Mononuclear cell (primary cell): Measurements from ENCODE around the gene UHRF1. TPM values are rescaled to one million over a fixed set of nuclear protein-coding genes. Genes with fewer than 3 reads are reported as not detected.
"Not testable (repeated sequence)": the region's sequence is repeated elsewhere in the genome, so short reads cannot be mapped to it uniquely, and the experiment has no call there.

Experiments
- H3K27me3 ChIP-seq: 2 replicates; pipeline ENCODE4 v1.6.0; 2011; ENCODE audit warnings: low read length, control low read depth; ENCODE audit not compliant: insufficient read depth
- H3K4me1 ChIP-seq: 2 replicates; pipeline ENCODE4 v1.5.1; 2011; ENCODE audit warnings: mild to moderate bottlenecking, low read length, control low read depth; ENCODE audit not compliant: insufficient read depth
- H3K4me3 ChIP-seq: 2 replicates; pipeline ENCODE4 v1.5.1; 2011; ENCODE audit warnings: mild to moderate bottlenecking, low read length, moderate library complexity
- H3K9me3 ChIP-seq: 2 replicates; pipeline ENCODE4 v1.5.1; 2011; ENCODE audit warnings: low read depth, mild to moderate bottlenecking, control low read depth, low read length
- total RNA-seq: library from RNA; depleted of rRNA; stranded (reverse); fragments of >200 nt; gene quantifications from one replicate; pipeline ENCODE4 v1.2.3, GENCODE V29; 2012

UHRF1 gene
- total RNA-seq: 0.21 TPM

DNA sequence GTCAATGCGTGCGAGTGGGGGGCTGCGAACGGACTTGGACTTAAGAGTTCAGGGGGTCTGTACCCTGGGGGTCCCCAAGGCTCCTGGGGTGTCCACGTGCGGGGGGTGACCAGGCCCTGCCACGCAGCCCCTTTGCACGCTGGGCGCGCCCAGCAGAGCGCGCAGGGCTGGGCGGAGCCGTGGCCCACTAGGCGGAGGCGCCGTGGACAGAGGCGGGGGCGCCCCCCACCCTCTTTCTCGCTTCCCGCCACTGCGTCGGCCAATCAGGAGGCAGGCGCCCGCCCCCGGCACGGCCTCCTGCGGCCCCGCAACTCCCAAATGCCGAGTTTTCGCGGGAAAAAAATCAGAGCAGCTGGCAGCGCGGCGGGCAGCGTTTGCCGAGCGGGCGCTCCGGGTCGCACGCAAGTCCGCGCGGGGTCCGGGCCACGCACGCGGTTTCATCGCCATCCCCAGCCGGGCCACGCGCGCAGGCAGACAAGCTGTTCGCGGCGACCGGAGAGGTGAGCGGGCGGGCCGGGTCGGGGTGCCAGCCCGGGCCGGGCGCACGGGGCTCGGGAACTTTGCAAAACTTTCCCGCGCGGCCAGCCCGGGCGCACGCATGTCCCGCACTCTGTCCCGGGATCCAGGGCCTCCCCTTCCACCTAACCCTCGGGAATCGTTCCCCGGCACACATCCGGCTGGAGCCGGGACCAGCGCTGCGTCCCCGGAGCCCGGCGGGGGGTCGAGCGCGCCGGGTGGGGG lies at the start of gene UHRF1:
TSS of gene UHRF1 (plus strand) at position 346 of the 741 bp plus-strand sequence. CDS start 1,385 bp downstream, outside the sequence.
- H3K9me3 ChIP-seq: no peaks in the 10 kb centered on the region
- peaks cover 55% of the 10 kb centered on the region for H3K4me1 ChIP-seq
- H3K27me3 ChIP-seq: no peaks in the 10 kb centered on the region

GRCh38 chr19:4859697-4860096 lies 49.6 kb upstream of the UHRF1 start:
- no peaks in the 10 kb centered on the region for H3K4me1 ChIP-seq
- no peaks in the 10 kb centered on the region for H3K27me3 ChIP-seq
- no peak overlapping the region for H3K4me3 ChIP-seq
- no peaks in the 10 kb centered on the region for H3K9me3 ChIP-seq

More for the DNA sequence above, at the start of gene UHRF1:
- H3K4me3 ChIP-seq: peak within 1 kb of the TSS; percentile 44

- Histone ChIP-seq H3K9me3 (no peaks in the 10 kb centered on the region), H3K27me3 (no peaks in the 10 kb centered on the region), H3K4me3 (no peak overlapping the region), H3K4me1 (peaks cover 2% of the 10 kb centered on the region)
Observed at GRCh38 chr19:4861147-4861546, 48.2 kb upstream of the UHRF1 start.

DNA sequence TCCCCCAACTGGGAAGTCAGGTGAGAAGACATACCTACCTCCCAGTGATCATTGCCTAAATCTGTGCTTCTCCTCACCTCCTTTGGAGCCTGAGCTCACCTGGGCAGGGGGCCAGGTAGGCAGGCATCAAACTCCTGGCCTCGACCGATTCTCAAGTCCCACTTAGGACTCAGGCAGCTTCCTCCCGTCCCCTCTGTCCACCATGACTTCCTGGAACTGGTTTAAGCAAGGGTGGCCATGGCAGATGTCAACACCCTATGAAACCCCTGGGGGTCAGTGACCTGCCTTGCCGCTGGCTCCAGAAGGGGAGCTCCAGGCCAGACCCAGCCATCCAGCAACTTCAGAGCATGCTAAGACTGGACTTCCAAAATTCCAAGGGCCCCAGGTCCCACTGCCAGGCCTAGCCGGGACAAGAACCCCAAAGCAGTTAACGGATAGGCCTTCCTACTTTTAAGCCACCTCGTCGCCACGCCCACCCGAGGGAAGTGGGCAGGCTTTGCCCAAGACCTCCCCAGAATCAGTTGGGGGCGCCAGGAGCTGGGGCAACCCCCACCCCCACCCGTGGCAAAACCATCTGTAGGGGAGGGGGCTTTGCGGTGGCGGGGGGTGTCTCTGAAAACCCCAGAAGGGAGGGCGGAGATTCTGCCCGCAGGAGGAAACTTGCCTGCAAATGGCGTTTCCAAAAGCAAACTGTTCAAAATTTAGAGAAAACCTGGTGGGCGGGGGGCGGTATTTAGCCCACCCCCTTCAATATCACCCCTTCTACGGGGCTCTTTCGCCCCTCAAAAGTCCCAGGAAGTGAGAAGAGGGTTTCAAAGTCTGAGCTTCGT lies 42.5 kb upstream of the UHRF1 start:
- Histone ChIP-seq H3K4me1 (peaks cover 47% of the 10 kb centered on the region), H3K9me3 (no peaks in the 10 kb centered on the region), H3K27me3 (no peaks in the 10 kb centered on the region), H3K4me3 (peak overlapping the region; percentile 78)

- peak within 1 kb of the TSS; percentile 78 for H3K4me3 ChIP-seq
- peaks cover 47% of the 10 kb centered on the region for H3K4me1 ChIP-seq
- no peaks in the 10 kb centered on the region for H3K27me3 ChIP-seq
- H3K9me3 ChIP-seq: no peaks in the 10 kb centered on the region
Observed at GRCh38 chr19:4867534-4868285, 41.6 kb upstream of the UHRF1 start, which contains the start of gene PLIN3. Gene PLIN3, minus strand, starts transcription at chr19:4867667. Its CDS starts 6,273 bp downstream, at chr19:4861394.

DNA sequence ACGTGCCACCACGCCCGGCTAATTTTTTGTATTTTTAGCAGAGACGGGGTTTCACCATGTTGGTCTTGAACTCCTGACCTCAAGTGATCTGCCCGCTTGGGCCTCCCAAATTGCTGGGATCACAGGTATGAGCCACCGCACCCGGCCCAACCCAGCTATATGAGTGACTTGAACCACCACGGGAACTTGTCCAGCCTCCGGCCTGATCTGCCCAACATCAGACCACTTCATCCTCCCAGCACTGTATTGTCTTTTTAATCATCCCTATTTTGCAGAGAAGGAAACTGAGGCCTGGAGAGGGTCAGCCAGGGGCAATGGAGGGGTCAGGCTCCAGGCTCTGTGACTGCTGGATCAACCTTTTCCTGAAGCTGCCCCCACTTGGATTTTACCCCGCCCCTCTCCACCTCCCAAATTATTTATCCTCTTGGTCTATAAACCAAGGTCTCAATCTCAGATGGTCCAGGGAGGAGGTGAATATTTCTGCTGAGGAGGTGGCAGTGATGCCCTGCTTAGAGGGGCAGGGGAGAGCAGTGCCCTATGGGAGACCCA lies 40.9 kb upstream of the UHRF1 start:
- H3K27me3 ChIP-seq: no peaks in the 10 kb centered on the region
- H3K9me3 ChIP-seq: no peaks in the 10 kb centered on the region
- H3K4me1 ChIP-seq: peaks cover 47% of the 10 kb centered on the region
- no peak overlapping the region for H3K4me3 ChIP-seq

DNA sequence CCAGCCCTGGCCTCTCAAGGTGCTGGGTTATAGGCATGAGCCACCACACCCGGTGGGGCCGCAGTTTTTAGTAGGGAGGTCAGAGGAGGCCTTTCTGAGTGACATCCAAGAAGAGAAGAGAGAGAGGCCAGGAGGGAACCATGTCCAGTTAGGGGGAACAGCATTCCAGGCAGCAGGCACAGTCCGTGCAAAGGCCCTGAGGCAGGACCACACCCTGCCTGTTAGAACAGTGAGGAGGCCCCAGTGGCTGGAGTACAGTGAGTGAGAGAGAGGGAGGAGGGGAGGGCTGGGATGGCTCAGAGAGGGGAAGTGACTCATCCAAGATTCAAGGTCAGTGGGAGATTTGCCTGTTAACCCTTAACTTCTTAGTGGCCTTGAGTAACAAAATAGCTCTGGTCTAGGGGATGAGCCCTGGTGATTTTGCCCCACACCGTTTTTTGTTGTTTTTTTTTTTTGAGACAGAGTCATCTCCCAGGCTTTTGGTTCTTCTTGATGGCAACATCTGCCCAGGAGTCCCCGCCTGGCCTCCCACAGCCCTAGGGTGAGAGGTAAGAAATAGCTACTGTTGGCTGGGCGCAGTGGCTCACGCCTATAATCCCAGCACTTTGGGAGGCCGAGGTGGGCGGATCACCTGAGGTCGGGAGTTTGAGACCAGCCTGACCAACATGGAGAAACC lies 39.1 kb upstream of the UHRF1 start:
- Histone ChIP-seq H3K27me3 (no peaks in the 10 kb centered on the region), H3K4me1 (peaks cover 47% of the 10 kb centered on the region), H3K4me3 (no peak overlapping the region), H3K9me3 (no peaks in the 10 kb centered on the region)

DNA sequence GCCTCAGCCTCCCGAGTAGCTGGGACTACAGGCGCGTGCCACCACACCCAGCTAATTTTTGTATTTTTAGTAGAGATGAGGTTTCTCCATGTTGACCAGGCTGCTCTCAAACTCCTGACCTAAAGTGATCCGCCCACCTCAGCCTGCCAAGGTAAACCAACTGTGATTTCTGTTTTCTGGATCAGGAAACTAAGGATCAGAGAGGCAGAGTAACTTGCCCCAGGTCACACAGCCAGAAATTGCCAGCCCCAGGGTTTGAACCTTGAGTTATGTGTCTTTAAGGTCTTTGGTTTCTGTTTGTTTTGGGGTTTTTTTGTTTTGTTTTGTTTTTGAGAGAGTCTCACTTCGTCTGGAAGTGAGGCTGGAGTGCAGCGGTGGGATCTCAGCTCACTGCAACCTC lies 37.6 kb upstream of the UHRF1 start:
- Histone ChIP-seq H3K9me3 (no peaks in the 10 kb centered on the region), H3K27me3 (no peaks in the 10 kb centered on the region), H3K4me3 (no peak overlapping the region), H3K4me1 (peaks cover 39% of the 10 kb centered on the region)

GRCh38 chr19:4873930-4874329 lies 35.4 kb upstream of the UHRF1 start:
- Histone ChIP-seq H3K9me3 (no peaks in the 10 kb centered on the region), H3K4me3 (no peak overlapping the region), H3K27me3 (no peaks in the 10 kb centered on the region), H3K4me1 (peaks cover 37% of the 10 kb centered on the region)

DNA sequence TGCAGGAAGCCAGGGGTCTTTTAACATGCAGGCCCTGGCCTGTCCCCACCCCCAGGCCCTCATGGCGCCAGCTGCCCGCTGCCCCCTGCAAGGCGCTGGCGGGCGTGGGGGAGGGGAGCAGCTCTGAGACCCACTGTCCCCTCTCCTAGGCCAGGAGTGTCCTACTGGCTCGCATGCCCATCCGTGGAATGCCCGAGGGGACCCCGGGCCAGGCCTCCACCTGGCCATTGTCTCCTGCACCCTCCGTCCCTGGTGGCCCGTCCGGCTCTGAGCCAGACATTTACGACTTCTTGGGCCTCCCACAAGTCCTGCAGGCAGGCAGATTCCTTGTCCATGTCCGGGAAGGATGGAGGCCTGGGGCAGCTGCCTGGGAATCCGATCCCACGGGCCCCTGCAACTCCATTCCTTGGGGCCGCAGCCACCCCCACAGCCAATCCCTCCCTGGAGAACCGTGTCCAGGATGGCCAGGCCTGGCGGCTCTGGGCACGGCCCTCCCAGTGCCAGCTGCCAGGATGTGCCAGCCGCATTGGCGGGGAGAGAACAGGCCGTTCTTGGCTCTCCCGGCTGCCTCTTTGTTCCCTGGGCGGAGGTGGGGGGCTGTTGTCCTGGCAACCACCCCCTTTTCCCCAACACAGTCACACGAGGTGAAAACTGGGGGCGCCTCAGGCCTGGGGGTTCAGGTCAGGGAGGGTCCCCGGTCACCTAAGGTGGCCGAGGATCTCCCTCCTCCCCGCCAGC lies 31.4 kb upstream of the UHRF1 start:
- Histone ChIP-seq H3K4me3 (no peak overlapping the region), H3K27me3 (no peaks in the 10 kb centered on the region), H3K9me3 (no peaks in the 10 kb centered on the region), H3K4me1 (peaks cover 20% of the 10 kb centered on the region)

DNA sequence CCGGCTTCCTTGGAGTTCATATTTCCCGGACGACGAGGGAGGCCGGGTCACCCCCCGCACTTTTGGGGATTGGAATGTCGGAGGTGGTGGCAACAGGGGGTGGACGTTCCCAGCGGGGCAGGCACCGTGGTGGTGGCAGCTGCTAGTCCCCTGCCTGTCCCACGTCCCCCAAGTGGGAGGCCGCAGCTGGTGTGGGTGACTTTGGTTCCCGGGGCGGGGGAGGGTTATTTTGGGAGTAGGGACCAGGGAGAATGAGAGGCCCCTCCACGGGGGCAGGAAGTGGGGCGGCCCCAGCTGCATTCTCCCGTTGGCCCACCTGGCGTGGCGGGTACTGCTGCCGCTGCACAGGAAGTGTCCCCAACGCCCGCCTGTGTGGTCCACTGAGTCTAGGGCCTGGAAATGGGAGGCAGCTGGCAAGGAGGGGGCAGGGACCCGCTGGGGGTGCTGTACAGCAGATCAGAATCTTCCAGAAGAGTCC lies 30.8 kb upstream of the UHRF1 start:
- Histone ChIP-seq H3K27me3 (no peaks in the 10 kb centered on the region), H3K9me3 (no peaks in the 10 kb centered on the region), H3K4me1 (peaks cover 20% of the 10 kb centered on the region), H3K4me3 (no peak overlapping the region)

DNA sequence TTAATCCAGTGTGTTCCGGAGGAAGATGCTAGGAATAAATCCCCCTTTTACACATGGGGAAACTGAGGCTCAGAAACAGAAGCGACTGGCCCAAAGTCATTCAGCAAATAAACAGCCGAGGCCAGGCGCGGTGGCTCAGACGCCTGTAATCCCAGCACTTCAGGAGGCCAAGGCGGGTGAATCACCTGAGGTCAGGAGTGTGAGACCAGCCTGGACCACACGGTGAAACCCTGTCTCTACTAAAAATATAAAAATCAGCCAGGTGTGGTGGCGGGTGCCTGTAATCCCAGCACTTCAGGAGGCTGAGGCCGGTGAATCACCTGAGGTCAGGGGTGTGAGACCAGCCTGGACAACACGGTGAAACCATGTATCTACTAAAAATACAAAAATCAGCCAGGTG lies 30.3 kb upstream of the UHRF1 start:
- Histone ChIP-seq H3K9me3 (no peaks in the 10 kb centered on the region), H3K4me1 (peaks cover 20% of the 10 kb centered on the region), H3K4me3 (no peak overlapping the region), H3K27me3 (no peaks in the 10 kb centered on the region)

GRCh38 chr19:4882874-4883273 lies 26.4 kb upstream of the UHRF1 start:
- not testable (repeated sequence) for H3K4me3 ChIP-seq

DNA sequence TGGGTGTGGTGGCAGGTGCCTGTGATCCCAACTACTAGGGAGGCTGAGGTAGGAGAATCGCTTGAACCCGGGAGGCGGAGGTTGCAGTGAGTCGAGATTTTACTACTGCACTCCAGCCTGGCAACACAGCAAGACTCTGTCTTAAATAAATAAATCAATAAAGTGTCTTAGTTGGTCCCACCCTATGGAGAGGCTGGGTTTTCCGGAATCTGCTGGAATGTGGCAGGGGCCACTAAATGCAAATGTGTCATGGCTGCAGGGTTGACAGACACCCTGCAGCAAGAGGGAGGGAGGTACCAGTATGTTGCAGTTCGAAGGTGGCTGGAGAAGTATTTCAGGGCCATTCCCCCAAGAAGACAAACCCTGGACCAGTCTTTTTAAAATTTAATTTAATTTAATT lies 24.3 kb upstream of the UHRF1 start:
- not testable (repeated sequence) for H3K9me3 ChIP-seq, H3K27me3 ChIP-seq, H3K4me3 ChIP-seq, H3K4me1 ChIP-seq

More at GRCh38 chr19:4882874-4883273, 26.4 kb upstream of the UHRF1 start:
- H3K4me1 ChIP-seq: peaks cover 17% of the 10 kb centered on the region
- not testable (repeated sequence) for H3K9me3 ChIP-seq, H3K27me3 ChIP-seq
